ENCODE measurements around the gene BBIP1. TPM values are rescaled to one million over a fixed set of nuclear protein-coding genes. Genes with fewer than 3 reads are reported as not detected.

BBIP1 gene
- total and polyA plus RNA-seq, 9 of the 15 experiments (the other 6 are each of a cell fraction or from before 2014, with no cell fraction given) = 5.2 to 31.0 (median 19.4) TPM

GRCh38 chr10:110857265-110858171, 61.5 kb downstream of the BBIP1 start (continued):
- TF ChIP-seq, protein P1, sequence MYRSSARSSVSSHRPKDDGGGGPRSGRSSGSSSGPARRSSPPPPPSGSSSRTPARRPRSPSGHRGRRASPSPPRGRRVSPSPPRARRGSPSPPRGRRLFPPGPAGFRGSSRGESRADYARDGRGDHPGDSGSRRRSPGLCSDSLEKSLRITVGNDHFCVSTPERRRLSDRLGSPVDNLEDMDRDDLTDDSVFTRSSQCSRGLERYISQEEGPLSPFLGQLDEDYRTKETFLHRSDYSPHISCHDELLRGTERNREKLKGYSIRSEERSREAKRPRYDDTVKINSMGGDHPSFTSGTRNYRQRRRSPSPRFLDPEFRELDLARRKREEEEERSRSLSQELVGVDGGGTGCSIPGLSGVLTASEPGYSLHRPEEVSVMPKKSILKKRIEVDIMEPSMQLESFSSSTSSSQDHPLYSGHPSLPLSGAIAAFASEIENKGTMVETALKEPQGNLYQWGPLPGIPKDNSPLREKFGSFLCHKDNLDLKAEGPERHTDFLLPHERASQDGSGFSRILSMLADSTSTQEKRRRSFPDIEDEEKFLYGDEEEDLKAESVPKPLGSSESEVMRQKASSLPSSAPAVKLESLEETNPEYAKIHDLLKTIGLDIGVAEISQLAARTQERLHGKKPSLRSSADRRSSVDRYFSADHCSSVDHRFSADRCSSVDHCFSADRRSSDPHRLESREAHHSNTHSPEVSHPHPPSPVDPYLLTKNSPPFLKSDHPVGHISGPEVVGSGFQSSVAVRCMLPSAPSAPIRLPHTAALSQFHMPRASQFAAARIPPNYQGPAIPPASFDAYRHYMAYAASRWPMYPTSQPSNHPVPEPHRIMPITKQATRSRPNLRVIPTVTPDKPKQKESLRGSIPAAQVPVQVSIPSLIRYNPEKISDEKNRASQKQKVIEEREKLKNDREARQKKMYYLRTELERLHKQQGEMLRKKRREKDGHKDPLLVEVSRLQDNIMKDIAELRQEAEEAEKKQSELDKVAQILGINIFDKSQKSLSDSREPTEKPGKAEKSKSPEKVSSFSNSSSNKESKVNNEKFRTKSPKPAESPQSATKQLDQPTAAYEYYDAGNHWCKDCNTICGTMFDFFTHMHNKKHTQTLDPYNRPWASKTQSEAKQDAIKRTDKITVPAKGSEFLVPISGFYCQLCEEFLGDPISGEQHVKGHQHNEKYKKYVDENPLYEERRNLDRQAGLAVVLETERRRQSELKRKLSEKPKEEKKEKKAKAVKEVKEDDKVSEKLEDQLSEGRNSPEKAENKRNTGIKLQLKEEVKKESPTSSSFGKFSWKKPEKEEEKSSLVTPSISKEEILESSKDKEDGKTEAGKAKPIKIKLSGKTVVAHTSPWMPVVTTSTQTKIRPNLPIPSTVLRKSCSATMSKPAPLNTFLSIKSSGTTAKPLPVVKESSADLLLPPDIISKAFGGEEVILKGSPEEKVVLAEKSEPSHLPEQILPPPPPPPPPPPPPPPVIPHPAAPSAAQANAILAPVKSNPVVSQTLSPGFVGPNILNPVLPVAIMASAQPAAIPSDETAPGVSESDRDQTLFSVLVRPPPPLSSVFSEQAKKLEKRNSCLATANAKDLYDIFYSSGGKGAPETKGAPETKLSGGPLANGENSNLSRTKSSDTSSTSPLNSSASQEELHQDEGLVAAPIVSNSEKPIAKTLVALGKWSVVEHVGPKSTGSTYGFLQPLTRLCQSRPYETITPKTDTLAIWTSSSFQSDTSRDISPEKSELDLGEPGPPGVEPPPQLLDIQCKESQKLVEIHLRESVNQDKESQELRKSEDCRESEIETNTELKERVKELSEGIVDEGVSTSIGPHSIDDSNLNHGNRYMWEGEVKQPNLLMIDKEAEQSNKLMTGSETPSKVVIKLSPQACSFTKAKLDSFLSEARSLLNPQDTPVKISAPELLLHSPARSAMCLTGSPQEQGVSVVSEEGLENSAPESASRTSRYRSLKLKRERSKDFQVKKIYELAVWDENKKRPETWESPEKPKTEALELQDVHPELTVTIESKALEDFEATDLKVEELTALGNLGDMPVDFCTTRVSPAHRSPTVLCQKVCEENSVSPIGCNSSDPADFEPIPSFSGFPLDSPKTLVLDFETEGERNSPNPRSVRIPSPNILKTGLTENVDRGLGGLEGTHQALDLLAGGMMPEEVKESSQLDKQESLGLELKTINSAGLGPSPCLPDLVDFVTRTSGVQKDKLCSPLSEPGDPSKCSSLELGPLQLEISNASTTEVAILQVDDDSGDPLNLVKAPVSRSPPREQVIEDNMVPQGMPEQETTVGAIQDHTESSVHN (IDR thresholded peaks at IDR 0.05; ENCODE audit: borderline replicate concordance in 1 of 2, low read depth in 1 of 2) = peak in 1 of 2 experiments; percentile 67; a peak in 2 of 4 replicates
- TF ChIP-seq BRD4 (IDR thresholded peaks at IDR 0.05) = no peak
- TF ChIP-seq, protein P2, sequence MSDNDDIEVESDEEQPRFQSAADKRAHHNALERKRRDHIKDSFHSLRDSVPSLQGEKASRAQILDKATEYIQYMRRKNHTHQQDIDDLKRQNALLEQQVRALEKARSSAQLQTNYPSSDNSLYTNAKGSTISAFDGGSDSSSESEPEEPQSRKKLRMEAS (CRISPR knock-in tag; IDR thresholded peaks at IDR 0.05) = peak; percentile 45; the same call in 1 of the 2 replicates
- 0 out of 2 replicates have a peak, but pooled peaks have one; percentile 4 for TF ChIP-seq MAFK (IDR thresholded peaks at IDR 0.05; ENCODE audit: low read length)
- TF ChIP-seq KDM1A (IDR thresholded peaks at IDR 0.05) = peak in 1 of 2 experiments; percentile 49; a peak in 1 of 4 replicates
- TF ChIP-seq CTBP1 (IDR thresholded peaks at IDR 0.05; ENCODE audit: borderline replicate concordance) = peak; percentile 76; the same call in 1 of the 2 replicates
- TF ChIP-seq MBD2 (IDR thresholded peaks at IDR 0.05; ENCODE audit: borderline replicate concordance, low read depth) = 0 out of 2 replicates have a peak, but pooled peaks have one; percentile 38
- peak; percentile 66; the same call in 1 of the 2 replicates for TF ChIP-seq KAT7 (CRISPR knock-in tag; IDR thresholded peaks at IDR 0.05; ENCODE audit: borderline replicate concordance)
- TF ChIP-seq XRCC4 (IDR thresholded peaks at IDR 0.05; ENCODE audit: extremely low read depth, insufficient read depth, insufficient read length) = no peak
- 0 out of 2 replicates have a peak, but pooled peaks have one; percentile 20 for TF ChIP-seq SMAD3 (CRISPR knock-in tag; conservative IDR thresholded peaks at IDR 0.05)
- peak; percentile 96 for TF ChIP-seq CXXC5 (CRISPR knock-in tag; IDR thresholded peaks at IDR 0.05)
- peak; percentile 64; the same call in 1 of the 2 replicates for TF ChIP-seq MYNN (IDR thresholded peaks at IDR 0.05)
- TF ChIP-seq MYNN (CRISPR knock-in tag; IDR thresholded peaks at IDR 0.05) = no peak
- no peak for TF ChIP-seq NR2C1 (IDR thresholded peaks at IDR 0.05)
- TF ChIP-seq NR2C1 (tag; IDR thresholded peaks at IDR 0.05) = 0 out of 2 replicates have a peak, but pooled peaks have one; percentile 26
- peak; percentile 40; the same call in 1 of the 2 replicates for TF ChIP-seq POLR2AphosphoS5 (IDR thresholded peaks at IDR 0.05; ENCODE audit: control insufficient read depth, insufficient read depth, low read depth, low read length)
- no peak for TF ChIP-seq MCM5 (IDR thresholded peaks at IDR 0.05; ENCODE audit: low read depth)
- TF ChIP-seq KLF6 (CRISPR knock-in tag; IDR thresholded peaks at IDR 0.05; ENCODE audit: borderline replicate concordance) = peak; percentile 27; the same call in 1 of the 2 replicates
- no peak for TF ChIP-seq ZKSCAN1 (IDR thresholded peaks at IDR 0.05; ENCODE audit: low read depth, low read length)
- TF ChIP-seq MEIS2 (IDR thresholded peaks at IDR 0.05; ENCODE audit: partially characterized antibody) = peak; percentile 23
- TF ChIP-seq ZNF12 (CRISPR knock-in tag; IDR thresholded peaks at IDR 0.05) = no peak

Measured in K562 (cell line).